Psoas muscle (tissue), 8 donors: Measurements from ENCODE around the gene ADAMTS18. TPM values are rescaled to one million over a fixed set of nuclear protein-coding genes. Genes with fewer than 3 reads are reported as not detected.
"Not testable (repeated sequence)": the region's sequence is repeated elsewhere in the genome, so short reads cannot be mapped to it uniquely, and the experiment has no call there.

Experiments used
- ATAC-seq, 4 donors: fragments of 200-7000 bp; cut with Tn5 transposase; one replicate each; pipeline ENCODE4 v1.9.1; 2020; ENCODE audit warnings: moderate library complexity in 3 of 4, mild to moderate bottlenecking in 2 of 4
- DNase-seq, 2 donors: peaks; one replicate each; pipeline ENCODE4 v3.0.0-alpha.2; 2020
- H3K27ac ChIP-seq: fragments of 200-600 bp; one replicate; pipeline ENCODE4 v1.8.0; 2022
- H3K27me3 ChIP-seq, 3 donors: fragments of 200-600 bp in 1 of 3; one replicate each; pipeline versions ENCODE4 v1.6.1 to v1.8.0; 2013 to 2022; ENCODE audit warnings: low read length in 2 of 3, mild to moderate bottlenecking in 2 of 3, moderate library complexity in 1 of 3; ENCODE audit not compliant: insufficient read depth in 3 of 3
- H3K36me3 ChIP-seq, 2 donors: fragments of 200-600 bp in 1 of 2; one replicate each; pipeline versions ENCODE4 v1.6.1 to v1.8.0; 2013 to 2022; ENCODE audit warnings: low read depth in 1 of 2, mild to moderate bottlenecking in 1 of 2, moderate library complexity in 1 of 2; ENCODE audit not compliant: insufficient read depth in 1 of 2
- H3K4me1 ChIP-seq: fragments of 200-600 bp; one replicate; pipeline ENCODE4 v1.8.0; 2022
- H3K4me3 ChIP-seq: fragments of 200-600 bp; one replicate; pipeline ENCODE4 v1.8.0; 2022; ENCODE audit warnings: mild to moderate bottlenecking
- H3K9me3 ChIP-seq: fragments of 200-600 bp; one replicate; pipeline ENCODE4 v1.8.0; 2022
- CTCF ChIP-seq: fragments of 200-600 bp; IDR thresholded peaks from one replicate; pipeline ENCODE4 v1.8.0; 2022; ENCODE audit warnings: antibody characterized with exemption
- WGBS, 3 donors: extraction: QIAGEN DNeasy Blood & Tissue Kit; methylation state at CpG; one replicate each; pipeline versions ENCODE4 v1.1.6 to v1.1.7; 2013; 5-methylcytosine and 5-hydroxymethylcytosine counted together
- intact Hi-C, 2 donors: fragments of 100-400 bp; cut with DNase I; formaldehyde crosslinking; loops; one replicate each; pipeline versions ENCODE4 v1.11.0 to v1.14.2; 2022
- polyA plus RNA-seq, 3 donors: library from polyadenylated mRNA; stranded (reverse); fragments of 200-250 nt; gene quantifications; one replicate each; pipeline ENCODE4 v1.2.3, GENCODE V29; 2013
- total RNA-seq, 4 donors: library from RNA; stranded (reverse); fragmentation: NEBNext Ultra II Directional in 2 of 4; extraction: Animal tissue kit (Norgen Biotek cat#: 25700) in 2 of 4; gene quantifications; one replicate each; pipeline versions ENCODE4 v1.2.1 to v1.2.4, GENCODE V29; 2021 to 2023
- donor health status: healthy with polysubstance abuse.
- donor health status: DM: no; HTN: no; CAD: no; lungs with moderate emphysema.
- donor health status: Bipolar disorder and iron deficiency.
- donor health status: healthy.
- donor health status: DM: yes; HTN: yes; CAD: no.
- donor health status: DM: no; HTN: no; CAD: no.
- donor health status: DM: no; HTN: no; CAD: no.
- donor health status: DM: yes; HTN: yes; CAD: no.

Gene ADAMTS18
- total and polyA plus RNA-seq, 7 donors = 0.01 to 0.28 (median 0.03) TPM; not detected in 4

GRCh38 chr16:77289331-77289809 is 145.5 kb downstream of the ADAMTS18 start:
- ATAC-seq (no peak), DNase-seq (no peak)
- no peaks in the 10 kb centered on the region for H3K36me3 ChIP-seq
- WGBS, 3 donors = 55 to 63% (median 58%) methylated on average over 2 of the region's 2 CpGs
- no peak for TF ChIP-seq CTCF
- no peaks in the 10 kb centered on the region for H3K9me3 ChIP-seq
- intact Hi-C loops = no loop called here
- H3K4me3 ChIP-seq = no peak overlapping the region
- no peaks in the 10 kb centered on the region for H3K27me3 ChIP-seq
- H3K4me1 ChIP-seq = no peaks in the 10 kb centered on the region
- no peak overlapping the region for H3K27ac ChIP-seq

GRCh38 chr16:77288222-77288621 is 146.6 kb downstream of the ADAMTS18 start:
- Histone ChIP-seq H3K4me1 (no peaks in the 10 kb centered on the region), H3K9me3 (no peaks in the 10 kb centered on the region), H3K36me3 (no peaks in the 10 kb centered on the region), H3K27ac (no peak overlapping the region), H3K27me3 (no peaks in the 10 kb centered on the region), H3K4me3 (no peak overlapping the region)
- intact Hi-C loops = no loop called here
- no peak for TF ChIP-seq CTCF
- DNase-seq (no peak), ATAC-seq (no peak)
- WGBS, 3 donors = 66 to 77% (median 69%) methylated on average over 3 of the region's 3 CpGs

- DNase-seq (no peak), ATAC-seq (no peak)
- 74 to 81% (median 80%) methylated on average over 5 of the region's 5 CpGs for WGBS, 3 donors
- no peak for TF ChIP-seq CTCF
- H3K27ac ChIP-seq = no peak overlapping the region
- H3K27me3 ChIP-seq = no peaks in the 10 kb centered on the region
- H3K4me1 ChIP-seq = no peaks in the 10 kb centered on the region
- no peak overlapping the region for H3K4me3 ChIP-seq
- intact Hi-C loops = no loop called here
- no peaks in the 10 kb centered on the region for H3K9me3 ChIP-seq
- no peaks in the 10 kb centered on the region for H3K36me3 ChIP-seq
These were observed 149.2 kb downstream of the ADAMTS18 start for GRCh38 chr16:77285676-77286075.

- H3K36me3 ChIP-seq = no peaks in the 10 kb centered on the region
- 41 to 75% (median 51%) methylated on average over 2 of the region's 2 CpGs for WGBS, 3 donors
- H3K4me1 ChIP-seq = no peaks in the 10 kb centered on the region
- DNase-seq (no peak), ATAC-seq (no peak)
- TF ChIP-seq CTCF = no peak
- intact Hi-C loops = no loop called here
- no peak overlapping the region for H3K27ac ChIP-seq
- no peaks in the 10 kb centered on the region for H3K9me3 ChIP-seq
- H3K27me3 ChIP-seq = no peaks in the 10 kb centered on the region
- no peak overlapping the region for H3K4me3 ChIP-seq
These were observed 152.5 kb downstream of the ADAMTS18 start for GRCh38 chr16:77282345-77282744.

GRCh38 chr16:77279316-77279715 is 155.5 kb downstream of the ADAMTS18 start:
- WGBS, 3 donors = 67 to 74% (median 73%) methylated on average over 8 of the region's 8 CpGs
- not testable (repeated sequence) for H3K36me3 ChIP-seq, DNase-seq, H3K9me3 ChIP-seq, H3K4me1 ChIP-seq, H3K27ac ChIP-seq, ATAC-seq, H3K4me3 ChIP-seq, H3K27me3 ChIP-seq
- intact Hi-C loops = loop anchor here in 1 of 2 donors (10.0 kb wide), 1 partner anchor 55 kb away; no protein-coding TSS in a partner anchor
